ENCODE data around the gene ZNF79. TPM values are rescaled to one million over a fixed set of nuclear protein-coding genes. Genes with fewer than 3 reads are reported as not detected.

The ZNF79 gene
- total and polyA plus RNA-seq, 2 of the 8 experiments (the other 6 are each of a cell fraction or from before 2014, with no cell fraction given) = 2.4 to 7.4 TPM

DNA sequence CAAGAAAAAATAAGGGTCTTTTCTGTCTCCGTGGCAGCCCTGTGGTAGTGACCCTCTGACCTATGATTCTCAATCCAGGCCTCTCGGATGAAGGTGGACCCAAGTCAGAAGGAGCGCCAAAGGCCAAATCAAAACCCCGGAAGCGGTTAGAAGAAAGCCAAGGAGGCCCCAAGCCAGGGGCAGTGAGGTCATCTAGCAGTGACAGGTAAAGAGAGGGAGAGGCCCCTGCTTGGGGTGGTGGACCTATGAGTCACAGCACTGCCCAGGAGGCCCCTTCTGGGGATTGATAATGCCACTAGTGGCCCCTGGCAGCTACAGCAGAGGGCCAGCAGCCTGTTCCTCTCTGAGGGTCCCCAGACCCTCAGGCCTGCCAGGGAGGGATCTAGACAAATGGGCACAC, 33.6 kb upstream of the ZNF79 start:
- Histone ChIP-seq H3K4ac (replicated peaks; ENCODE audit: insufficient read length, low read depth, low read length) (no peak overlapping the region), H3K9ac (replicated peaks in 1 of 4; ENCODE audit: extremely low read depth in 1 of 4, low read depth in 3 of 4, low read length in 3 of 4) (no peak overlapping the region), H3K14ac (ENCODE audit: insufficient read length) (no peak overlapping the region), H3K79me1 (ENCODE audit: low read depth, low read length) (no peaks in the 10 kb centered on the region), H3K9me3 (ENCODE audit: insufficient read depth in 2 of 2, low read depth in 1 of 2, low read length in 1 of 2) (no peaks in the 10 kb centered on the region), H2AK5ac (ENCODE audit: low read depth, low read length) (no peak overlapping the region), H3K27me3 (replicated peaks in 1 of 4; ENCODE audit: control insufficient read depth in 3 of 4, extremely low read depth in 1 of 4, insufficient read depth in 3 of 4, low read length in 3 of 4) (peaks cover 0 to 3% (median 0%) of the 10 kb centered on the region in 4 experiments; a peak in 3 of 7 replicates), H3K18ac (ENCODE audit: extremely low read depth, low read length) (no peak overlapping the region), H4K91ac (replicated peaks; ENCODE audit: insufficient read length, low read length) (no peak overlapping the region), H2AFZ (ENCODE audit: low read length) (no peak overlapping the region), H3K79me2 (ENCODE audit: control insufficient read depth in 1 of 2, insufficient read depth in 2 of 2, low read length in 2 of 2) (no peaks in the 10 kb centered on the region), H2BK5ac (ENCODE audit: low read depth, low read length) (no peak overlapping the region), H3K23ac (ENCODE audit: insufficient read length) (no peak overlapping the region), H3K36me3 (ENCODE audit: control insufficient read depth in 2 of 4, insufficient read depth in 4 of 4, low read length in 3 of 4) (no peaks in the 10 kb centered on the region), H2BK120ac (replicated peaks; ENCODE audit: low read depth, low read length) (no peak overlapping the region), H2BK15ac (ENCODE audit: low read length) (no peak overlapping the region), H4K20me1 (replicated peaks in 1 of 2; ENCODE audit: control insufficient read depth in 1 of 2, insufficient read depth in 2 of 2, low read length in 2 of 2) (no peaks in the 10 kb centered on the region), H2BK12ac (ENCODE audit: low read depth, low read length) (no peak overlapping the region), H4K5ac (ENCODE audit: insufficient read length, low read depth, low read length) (no peak overlapping the region), H3K4me1 (replicated peaks in 1 of 4; ENCODE audit: control insufficient read depth in 3 of 4, insufficient read depth in 4 of 4, low read length in 3 of 4) (peaks cover 0 to 3% (median 0%) of the 10 kb centered on the region in 4 experiments; a peak in 3 of 7 replicates), H2BK20ac (ENCODE audit: low read length) (no peak overlapping the region), H3K23me2 (ENCODE audit: low read depth, low read length) (no peaks in the 10 kb centered on the region; the same call in 1 of the 2 replicates), H4K8ac (ENCODE audit: extremely low read depth, insufficient read depth, low read length) (no peak overlapping the region), H3K4me2 (ENCODE audit: insufficient read depth in 1 of 2, low read depth in 2 of 2, low read length in 2 of 2) (no peak overlapping the region), H3K56ac (replicated peaks; ENCODE audit: insufficient read length, low read depth, low read length) (no peak overlapping the region), H3K27ac (ENCODE audit: low read depth, low read length) (no peak overlapping the region), H3K4me3 (ENCODE audit: extremely low read depth in 1 of 4, insufficient read depth in 2 of 4, low read depth in 3 of 4, low read length in 4 of 4) (no peak overlapping the region)
- CTCF ChIA-PET (ENCODE audit: partially characterized antibody) = interaction anchor here (0.6 kb wide), 1 partner anchor 34 kb away, joined by 3 read pairs; no protein-coding TSS in a partner anchor
- WGBS, 2 experiments (ENCODE audit: extremely low coverage in 1 of 2, insufficient coverage in 1 of 2, insufficient read length in 1 of 2, insufficient replicate concordance in 2 of 2, low coverage in 1 of 2, low lambda C conversion rate in 2 of 2, missing lambda C conversion rate in 1 of 2) = 97% methylated on average over 5 of the region's 5 CpGs; no CpG with 5 or more reads in 1 of the 2 experiments
- DNase-seq (ENCODE audit: low read depth in 1 of 2, low spot score in 2 of 2) (no peak), FAIRE-seq (no peak)
- POLR2A ChIA-PET (ENCODE audit: partially characterized antibody) = no interaction called here
- TF ChIP-seq SIN3A (conservative IDR thresholded peaks at IDR 0.05 in 1 of 2, IDR thresholded peaks at IDR 0.05 in 1 of 2; ENCODE audit: low read depth in 1 of 2, low read length in 2 of 2) (no peak), KDM5A (IDR thresholded peaks at IDR 0.05; ENCODE audit: low read length) (no peak), GTF2F1 (IDR thresholded peaks at IDR 0.05; ENCODE audit: borderline replicate concordance, low read depth, low read length) (no peak), ATF2 (IDR thresholded peaks at IDR 0.05; ENCODE audit: low read length) (no peak), BRCA1 (IDR thresholded peaks at IDR 0.05; ENCODE audit: low read depth, low read length) (no peak), YY1 (IDR thresholded peaks at IDR 0.05; ENCODE audit: low read depth, low read length) (no peak), EZH2 (IDR thresholded peaks at IDR 0.05; ENCODE audit: low read depth, low read length, severe bottlenecking) (no peak), HDAC6 (IDR thresholded peaks at IDR 0.05; ENCODE audit: low read depth, low read length) (no peak), RAD21 (IDR thresholded peaks at IDR 0.05 in 1 of 2, conservative IDR thresholded peaks at IDR 0.05 in 1 of 2; ENCODE audit: low read depth in 2 of 2, low read length in 2 of 2) (no peak), SIX5 (IDR thresholded peaks at IDR 0.05; ENCODE audit: low read depth, low read length) (no peak), CTBP2 (IDR thresholded peaks at IDR 0.05; ENCODE audit: borderline replicate concordance, insufficient read depth, insufficient read length, low read length) (no peak), POLR2AphosphoS5 (IDR thresholded peaks at IDR 0.05; ENCODE audit: low read depth, low read length) (no peak)

Data from H1 (cell line).